GM12878 (cell line): Measurements from ENCODE around the gene ENTPD6. TPM values are rescaled to one million over a fixed set of nuclear protein-coding genes. Genes with fewer than 3 reads are reported as not detected.

Experiments
- ATAC-seq: fragments of 200-7000 bp; cut with Tn5 transposase; 3 replicates; pipeline ENCODE4 v1.9.1; 2020; ENCODE audit warnings: mild to moderate bottlenecking, moderate library complexity
- BruUV-seq: library from RNA; stranded (reverse); fragments of 400-500 nt; replicated peaks from 2 replicates; lab custom pipeline; 2021; lab: Mats Ljungman, UMichigan
- CTCF ChIA-PET: fragments of 300-600 bp; sonication (Branson Sonifier 250); formaldehyde crosslinking; extraction: SDS; loops from one replicate; lab custom pipeline; 2021; ENCODE audit warnings: inconsistent platforms; lab: Yijun Ruan, JAX
- POLR2A ChIA-PET: fragments of 350-600 bp; formaldehyde crosslinking; extraction: SDS; loops from one replicate; lab custom pipeline; 2021; ENCODE audit warnings: inconsistent platforms; lab: Charles Lee
- RAD21 ChIA-PET: fragments of 300-600 bp; sonication (Branson Sonifier 250); formaldehyde crosslinking; loops from one replicate; lab custom pipeline; 2023; ENCODE audit warnings: antibody characterized with exemption; ENCODE audit not compliant: unreplicated experiment; lab: Charles Lee
- SMC1A ChIA-PET: fragments of 300-600 bp; sonication (Branson Sonifier 250); formaldehyde crosslinking; loops from one replicate; lab custom pipeline; 2023; ENCODE audit not compliant: unreplicated experiment, uncharacterized antibody; lab: Charles Lee
- DNase-seq: peaks from one replicate; pipeline ENCODE4 v3.0.0-alpha.2; 2011; ENCODE audit warnings: low read depth, low spot score
- FAIRE-seq: peaks from 3 replicates; lab custom pipeline; 2011; peaks lifted over from hg19 to GRCh38; lab: Jason Lieb, UNC
- H2AFZ ChIP-seq: 2 replicates; pipeline ENCODE4 v1.6.0; 2011; ENCODE audit warnings: low read depth, low read length, control low read depth; ENCODE audit not compliant: control insufficient read depth
- H3K27ac ChIP-seq: 2 replicates; pipeline ENCODE4 v1.5.1; 2011; ENCODE audit warnings: control low read depth; ENCODE audit not compliant: control insufficient read depth, insufficient read depth
- H3K27me3 ChIP-seq, 2 experiments: replicated peaks in 1 of 2; 2 replicates each; pipeline versions ENCODE4 v1.6.0 to v1.6.1; 2011; ENCODE audit warnings: low read length in 1 of 2; ENCODE audit not compliant: control insufficient read depth in 2 of 2, insufficient read depth in 2 of 2
- H3K36me3 ChIP-seq, 2 experiments: 2 replicates each; pipeline ENCODE4 v1.5.1; 2011; ENCODE audit warnings: low read length in 1 of 2; ENCODE audit not compliant: control insufficient read depth in 2 of 2, insufficient read depth in 2 of 2
- H3K4me1 ChIP-seq: 2 replicates; pipeline ENCODE4 v1.6.1; 2011; ENCODE audit warnings: mild to moderate bottlenecking, low read length, moderate library complexity, mixed read lengths; ENCODE audit not compliant: control insufficient read depth, insufficient read depth
- H3K4me2 ChIP-seq: 2 replicates; pipeline ENCODE4 v1.6.0; 2011; ENCODE audit warnings: control low read depth; ENCODE audit not compliant: control insufficient read depth, insufficient read depth
- H3K4me3 ChIP-seq: fragments of 200-600 bp; sonication (generic); 2 replicates; pipeline ENCODE4 v1.5.1; 2016
- H3K79me2 ChIP-seq: 2 replicates; pipeline ENCODE4 v1.6.0; 2011; ENCODE audit warnings: low read length; ENCODE audit not compliant: control insufficient read depth, insufficient read depth
- H3K9ac ChIP-seq: 2 replicates; pipeline ENCODE4 v1.8.0; 2011; ENCODE audit warnings: low read length, control low read depth, mixed read lengths; ENCODE audit not compliant: control insufficient read depth, insufficient read depth
- H3K9me3 ChIP-seq: replicated peaks from 3 replicates; pipeline ENCODE4 v1.5.1; 2011; ENCODE audit warnings: mild to moderate bottlenecking, low read length; ENCODE audit not compliant: control insufficient read depth, insufficient read depth
- H4K20me1 ChIP-seq: 2 replicates; pipeline ENCODE4 v1.6.0; 2011; ENCODE audit not compliant: control insufficient read depth, insufficient read depth
- BACH1 ChIP-seq: fragments of 450-650 bp; IDR thresholded peaks from 2 replicates; pipeline ENCODE4 v1.6.1; 2017; ENCODE audit warnings: mild to moderate bottlenecking, borderline replicate concordance
- CBFB ChIP-seq: IDR thresholded peaks from 2 replicates; pipeline ENCODE4 v1.6.1; 2016; ENCODE audit warnings: antibody characterized with exemption, low read depth
- CEBPZ ChIP-seq: fragments of 150-350 bp; IDR thresholded peaks from 2 replicates; pipeline ENCODE4 v1.6.1; 2016; ENCODE audit warnings: low read depth, low read length
- EGR1 ChIP-seq, 2 experiments: IDR thresholded peaks; 1 replicate in 1 of 2; 2 replicates in 1 of 2; pipeline ENCODE4 v1.6.1; 2011 to 2012; ENCODE audit warnings: low read depth in 2 of 2, low read length in 2 of 2, borderline replicate concordance in 1 of 2, mild to moderate bottlenecking in 1 of 2, moderate library complexity in 1 of 2
- ELK1 ChIP-seq: IDR thresholded peaks from 2 replicates; pipeline ENCODE4 v1.6.1; 2012; ENCODE audit warnings: low read depth, low read length, improper control_type of control experiment
- ETV6 ChIP-seq, 2 experiments: fragments of 450-650 bp in 1 of 2; IDR thresholded peaks in 1 of 2; conservative IDR thresholded peaks in 1 of 2; 2 replicates each; pipeline ENCODE4 v1.6.1; 2014; ENCODE audit warnings: antibody characterized with exemption in 1 of 2, borderline replicate concordance in 1 of 2, low read depth in 1 of 2, mild to moderate bottlenecking in 1 of 2, moderate library complexity in 1 of 2
- IRF4 ChIP-seq: IDR thresholded peaks from 2 replicates; pipeline ENCODE4 v1.6.1; 2011; ENCODE audit warnings: low read depth, low read length
- RBBP5 ChIP-seq: fragments of 200-600 bp; sonication (generic); conservative IDR thresholded peaks from 2 replicates; pipeline ENCODE4 v1.6.1; 2016
- SREBF2 ChIP-seq: IDR thresholded peaks from 2 replicates; pipeline ENCODE4 v1.6.1; 2012; ENCODE audit warnings: mild to moderate bottlenecking, low read length
- SRF ChIP-seq, 2 experiments: IDR thresholded peaks; 2 replicates each; pipeline ENCODE4 v1.6.1; 2011; ENCODE audit warnings: low read depth in 2 of 2, low read length in 2 of 2, mild to moderate bottlenecking in 1 of 2, moderate library complexity in 1 of 2
- ZNF217 ChIP-seq: fragments of 450-650 bp; IDR thresholded peaks from 2 replicates; pipeline ENCODE4 v1.6.1; 2017; ENCODE audit warnings: antibody characterized with exemption, mild to moderate bottlenecking
- WGBS: methylation state at CpG from one replicate; pipeline ENCODE4 v1.1.6; 2016; ENCODE audit warnings: low lambda C conversion rate; ENCODE audit not compliant: insufficient replicate concordance, insufficient coverage; ENCODE audit errors: missing lambda C conversion rate; 5-methylcytosine and 5-hydroxymethylcytosine counted together
- in situ Hi-C: fragments of 300-500 bp; cut with MboI; formaldehyde crosslinking; loops from 9 replicates; pipeline ENCODE4 v1.14.3; 2018; ENCODE audit warnings: mixed read lengths
- intact Hi-C: fragments of 100-400 bp; cut with micrococcal nuclease; formaldehyde crosslinking; loops from one replicate; pipeline ENCODE4 v1.14.2; 2022; ENCODE audit not compliant: unreplicated experiment
- polyA plus RNA-seq, 11 experiments: library from polyadenylated mRNA; depleted of rRNA in 4 of 11; unstranded in 6 of 11; stranded (reverse) in 5 of 11; fragments of >200 nt; fragmentation: Nextera tagmentation in 4 of 11; fragmentation: Illumina TruSeq in 1 of 11; extraction: Ambion mirVana in 4 of 11; extraction: Trizol in 1 of 11; gene quantifications; 1 replicate in 1 of 11; 2 replicates in 10 of 11; pipeline versions ENCODE4 v1.2.1 to v1.2.3, GENCODE V29; 2011 to 2016; ENCODE audit warnings: inconsistent platforms in 2 of 11, missing spikeins in 2 of 11, low read depth in 1 of 11
- total RNA-seq, 4 experiments: library from RNA; depleted of rRNA in 3 of 4; stranded (reverse); fragments of >200 nt in 3 of 4; fragmentation: Illumina TruSeq in 1 of 4; extraction: Trizol in 1 of 4; gene quantifications; 2 replicates each; pipeline versions ENCODE4 v1.2.1 to v1.2.3, GENCODE V29; 2013 to 2021
- TF ChIP-seq, protein P1 (sequence below): fragments of 150-350 bp; IDR thresholded peaks from 2 replicates; pipeline ENCODE4 v1.6.1; 2014; ENCODE audit warnings: mild to moderate bottlenecking, low read depth, low read length

Gene ENTPD6
- total and polyA plus RNA-seq, 10 of the 15 experiments (the other 5 are each of a cell fraction or from before 2014, with no cell fraction given): 0.53 to 45.4 (median 31.1) TPM

- TF ChIP-seq SREBF2 (no peak), IRF4 (no peak), RBBP5 (no peak), ETV6 (conservative IDR thresholded peaks at IDR 0.05 in 1 of 2, IDR thresholded peaks at IDR 0.05 in 1 of 2; ENCODE audit: borderline replicate concordance in 1 of 2, low read depth in 1 of 2) (no peak), ZNF217 (no peak), CEBPZ (no peak), ELK1 (no peak), EGR1 (IDR thresholded peaks at IDR 0.05; ENCODE audit: borderline replicate concordance in 1 of 2, low read depth in 2 of 2, low read length in 2 of 2) (no peak), CBFB (no peak), BACH1 (no peak), SRF (IDR thresholded peaks at IDR 0.05; ENCODE audit: low read depth in 2 of 2, low read length in 2 of 2) (no peak)
- TF ChIP-seq, protein P1, sequence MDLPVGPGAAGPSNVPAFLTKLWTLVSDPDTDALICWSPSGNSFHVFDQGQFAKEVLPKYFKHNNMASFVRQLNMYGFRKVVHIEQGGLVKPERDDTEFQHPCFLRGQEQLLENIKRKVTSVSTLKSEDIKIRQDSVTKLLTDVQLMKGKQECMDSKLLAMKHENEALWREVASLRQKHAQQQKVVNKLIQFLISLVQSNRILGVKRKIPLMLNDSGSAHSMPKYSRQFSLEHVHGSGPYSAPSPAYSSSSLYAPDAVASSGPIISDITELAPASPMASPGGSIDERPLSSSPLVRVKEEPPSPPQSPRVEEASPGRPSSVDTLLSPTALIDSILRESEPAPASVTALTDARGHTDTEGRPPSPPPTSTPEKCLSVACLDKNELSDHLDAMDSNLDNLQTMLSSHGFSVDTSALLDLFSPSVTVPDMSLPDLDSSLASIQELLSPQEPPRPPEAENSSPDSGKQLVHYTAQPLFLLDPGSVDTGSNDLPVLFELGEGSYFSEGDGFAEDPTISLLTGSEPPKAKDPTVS: no peak
- TF ChIP-seq, all 136 proteins: peak for 0
- no peaks in the 10 kb centered on the region for H3K4me1 ChIP-seq
- no peaks in the 10 kb centered on the region; a peak in 2 of 4 replicates for H3K36me3 ChIP-seq
- in situ Hi-C loops: no loop called here
- no peaks in the 10 kb centered on the region for H3K27me3 ChIP-seq
- no peaks in the 10 kb centered on the region for H3K79me2 ChIP-seq
- no peaks in the 10 kb centered on the region for H3K9me3 ChIP-seq
- no peak for ATAC-seq
- ChIA-PET RAD21 (no interaction called here), CTCF (no interaction called here), SMC1A (no interaction called here), POLR2A (no interaction called here)
- DNase-seq: no peak
- H3K27ac ChIP-seq: no peak overlapping the region
- intact Hi-C loops: no loop called here
- no peak overlapping the region for H3K9ac ChIP-seq
- H3K4me2 ChIP-seq: no peak overlapping the region
- WGBS: 91% methylated on average over 16 of the region's 16 CpGs
- no peak overlapping the region for H3K4me3 ChIP-seq
- BruUV-seq: no TSS peak
- no peak overlapping the region for H2AFZ ChIP-seq
- no peaks in the 10 kb centered on the region for H4K20me1 ChIP-seq
- no peak for FAIRE-seq
These were observed 29.4 kb downstream of the ENTPD6 start for GRCh38 chr20:25224941-25225340.
